GM21717 (cell line): Measurements from ENCODE around the gene FAP.

Experiments
- ATAC-seq: cut with Tn5 transposase; IDR thresholded peaks from one replicate; pipeline ENCODE4 v1.9.1; 2021; ENCODE audit warnings: mild to moderate bottlenecking, moderate library complexity; ENCODE audit not compliant: unreplicated experiment

Gene FAP

GRCh38 chr2:162242586-162243280 is 512 bp downstream of the FAP start:
- ATAC-seq = no peak

GRCh38 chr2:162241571-162241970 is 1.7 kb downstream of the FAP start:
- ATAC-seq = no peak

GRCh38 chr2:162234620-162235462 is 8.4 kb downstream of the FAP start:
- no peak for ATAC-seq

- ATAC-seq = no peak
These were observed 10.0 kb downstream of the FAP start for GRCh38 chr2:162233197-162233596.

GRCh38 chr2:162232671-162233070 is 10.6 kb downstream of the FAP start:
- ATAC-seq = no peak

- no peak for ATAC-seq
These were observed 11.2 kb downstream of the FAP start for GRCh38 chr2:162232027-162232426.

GRCh38 chr2:162230761-162231160 is 12.5 kb downstream of the FAP start:
- no peak for ATAC-seq

GRCh38 chr2:162226836-162227235 is 16.4 kb downstream of the FAP start:
- ATAC-seq = no peak

GRCh38 chr2:162221064-162221463 is 22.2 kb downstream of the FAP start:
- peak; percentile 95 for ATAC-seq

- no peak for ATAC-seq
These were observed 22.9 kb downstream of the FAP start for GRCh38 chr2:162220368-162220767.

- no peak for ATAC-seq
These were observed 23.8 kb downstream of the FAP start for GRCh38 chr2:162219426-162219825.

- no peak for ATAC-seq
These were observed 25.6 kb downstream of the FAP start for GRCh38 chr2:162217598-162217997.

- no peak for ATAC-seq
These were observed 28.1 kb downstream of the FAP start for GRCh38 chr2:162215162-162215561.

GRCh38 chr2:162212366-162212765 is 30.9 kb downstream of the FAP start:
- no peak for ATAC-seq

- ATAC-seq = no peak
These were observed 31.5 kb downstream of the FAP start for GRCh38 chr2:162211732-162212131.

GRCh38 chr2:162210385-162210784 is 32.9 kb downstream of the FAP start:
- ATAC-seq = no peak

- no peak for ATAC-seq
These were observed 41.0 kb downstream of the FAP start for GRCh38 chr2:162202203-162202602.

- ATAC-seq = no peak
These were observed 42.6 kb downstream of the FAP start for GRCh38 chr2:162200636-162201035.

GRCh38 chr2:162199913-162200312 is 43.3 kb downstream of the FAP start:
- ATAC-seq = no peak

GRCh38 chr2:162198239-162198638 is 45.0 kb downstream of the FAP start:
- ATAC-seq = no peak

- no peak for ATAC-seq
These were observed 46.0 kb downstream of the FAP start for GRCh38 chr2:162197069-162197825.

GRCh38 chr2:162196638-162197037 is 46.6 kb downstream of the FAP start:
- no peak for ATAC-seq
